ENCODE measurements around the gene RBMXL2. TPM values are rescaled to one million over a fixed set of nuclear protein-coding genes. Genes with fewer than 3 reads are reported as not detected.

The RBMXL2 gene
- polyA plus RNA-seq, 1 donor (not counting 4 experiments of a cell fraction or from before 2014, with no cell fraction given): not detected

- H2AFZ ChIP-seq (ENCODE audit: control insufficient read depth, low read length): no peak overlapping the region
- H3K27ac ChIP-seq (ENCODE audit: control insufficient read depth, insufficient read depth, low read length): no peak overlapping the region
- no peaks in the 10 kb centered on the region for H3K27me3 ChIP-seq (ENCODE audit: control insufficient read depth, extremely low read depth, insufficient read depth, low read length)
- H3K9me3 ChIP-seq (ENCODE audit: control insufficient read depth, low read depth, low read length): no peaks in the 10 kb centered on the region
- no peak overlapping the region for H3K9ac ChIP-seq (ENCODE audit: control insufficient read depth, extremely low read depth, insufficient read depth, low read length)
- H3K36me3 ChIP-seq (ENCODE audit: control insufficient read depth in 2 of 2, extremely low read depth in 1 of 2, insufficient read depth in 2 of 2, low read length in 2 of 2): no peaks in the 10 kb centered on the region
- no peaks in the 10 kb centered on the region for H3K4me1 ChIP-seq (ENCODE audit: control insufficient read depth, extremely low read depth, insufficient read depth, low read length)
- H4K20me1 ChIP-seq (ENCODE audit: control insufficient read depth, extremely low read depth, insufficient read depth, low read length): no peaks in the 10 kb centered on the region
- no peak overlapping the region for H3K4me3 ChIP-seq (ENCODE audit: control insufficient read depth in 2 of 3, extremely low read depth in 1 of 3, insufficient read depth in 2 of 3, low read depth in 1 of 3, low read length in 3 of 3)
- no peak for TF ChIP-seq CTCF (optimal IDR thresholded peaks at IDR 0.05 in 1 of 3, IDR thresholded peaks at IDR 0.05 in 1 of 3, conservative IDR thresholded peaks at IDR 0.05 in 1 of 3; ENCODE audit: extremely low read depth in 1 of 3, insufficient read depth in 2 of 3, low read length in 3 of 3)
- FAIRE-seq (no peak), DNase-seq (ENCODE audit: low read depth, low spot score) (no peak)
- dilution Hi-C loops (cut with MboI; ENCODE audit: extremely low pct_ligation_motif_present, low sequenced_read_pairs): no loop called here
- no peak overlapping the region for H3K4me2 ChIP-seq (ENCODE audit: control insufficient read depth, extremely low read depth, insufficient read depth, low read depth, low read length)
- no peaks in the 10 kb centered on the region for H3K79me2 ChIP-seq (ENCODE audit: control insufficient read depth, insufficient read depth, low read length)
- no peaks in the 10 kb centered on the region for H3K9me1 ChIP-seq (ENCODE audit: control insufficient read depth, extremely low read depth, insufficient read depth, low read length)
These were observed 49.3 kb downstream of the RBMXL2 start for GRCh38 chr11:7138051-7138450.

Other genes with a start within 250 kb of the RBMXL2 start
- not detected in 3 replicates for gene OR10A5, start 243.3 kb upstream of the RBMXL2 start, polyA plus RNA-seq
- gene OR10A2, start 225.9 kb upstream of the RBMXL2 start, polyA plus RNA-seq: not detected in 3 replicates
- not detected in 3 replicates for gene OR10A4, start 212.4 kb upstream of the RBMXL2 start, polyA plus RNA-seq
- 0.10 to 0.14 TPM in 2 of 3 replicates, not detected in the other for gene OR2D2, start 196.5 kb upstream of the RBMXL2 start, polyA plus RNA-seq
- not detected in 3 replicates for gene OR2D3, start 168.0 kb upstream of the RBMXL2 start, polyA plus RNA-seq
- gene ZNF215, start 162.6 kb upstream of the RBMXL2 start, polyA plus RNA-seq: 3.3 to 6.1 TPM (median 5.3 TPM) in 3 replicates
- 0.89 to 1.1 TPM (median 0.95 TPM) in 3 replicates for gene ZNF214, start 68.7 kb upstream of the RBMXL2 start, polyA plus RNA-seq
- gene NLRP14, start 68.5 kb upstream of the RBMXL2 start, polyA plus RNA-seq: 0.03 TPM in 2 of 3 replicates, not detected in the other
- gene SYT9, start 162.9 kb downstream of the RBMXL2 start, polyA plus RNA-seq: not detected in 3 replicates